H1 (cell line): Measurements from ENCODE around the gene SPATA16. TPM values are rescaled to one million over a fixed set of nuclear protein-coding genes. Genes with fewer than 3 reads are reported as not detected.

ENCODE experiments used
- ATF2 ChIP-seq: IDR thresholded peaks from 2 replicates; pipeline ENCODE4 v1.6.1; 2012; ENCODE audit warnings: low read length, inconsistent platforms
- polyA plus RNA-seq, 7 experiments: library from polyadenylated mRNA; depleted of rRNA in 3 of 7; stranded (reverse) in 5 of 7; unstranded in 2 of 7; fragments of >200 nt in 5 of 7; fragments of 200-250 nt in 2 of 7; gene quantifications; 1 replicate in 5 of 7; 2 replicates in 1 of 7; 4 replicates in 1 of 7; pipeline versions ENCODE4 v1.2.1 to v1.2.3, GENCODE V29; 2011 to 2013; ENCODE audit warnings: missing spikeins in 2 of 7, mixed read lengths in 2 of 7
- total RNA-seq: library from RNA; stranded (reverse); fragmentation: NEBNext Ultra II Directional; extraction: Animal tissue kit (Norgen Biotek cat#: 25700); gene quantifications from 2 replicates; pipeline ENCODE4 v1.2.1, GENCODE V29; 2021

SPATA16 gene
- total and polyA plus RNA-seq, 2 of the 8 experiments (the other 6 are each of a cell fraction or from before 2014, with no cell fraction given) = 0.05 to 2.7 TPM

DNA sequence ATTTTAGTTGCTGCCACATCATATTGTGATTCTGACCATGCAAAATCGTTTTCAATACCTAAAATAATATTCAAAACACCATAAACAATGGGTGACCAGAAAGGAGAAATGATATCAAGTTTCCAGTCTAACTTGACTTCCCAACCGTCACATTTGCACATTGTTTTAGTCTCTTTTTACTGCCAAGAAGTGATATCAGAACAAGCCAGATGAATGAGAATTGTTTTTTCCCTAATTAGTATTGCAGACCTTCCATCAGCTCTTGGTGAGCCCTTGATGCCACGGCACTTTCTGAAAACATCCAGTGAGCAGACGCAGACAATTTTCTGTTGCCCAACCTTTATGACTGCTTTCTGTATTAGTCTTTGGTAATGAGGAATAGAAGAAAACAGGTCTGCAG, 62.5 kb downstream of the SPATA16 start (continued):
- TF ChIP-seq ATF2 = no peak
